ENCODE data around the gene CLTB. TPM values are rescaled to one million over a fixed set of nuclear protein-coding genes. Genes with fewer than 3 reads are reported as not detected.
"Not testable (repeated sequence)": the region's sequence is repeated elsewhere in the genome, so short reads cannot be mapped to it uniquely, and the experiment has no call there.

CLTB gene
- 67.8 and 71.0 TPM in 2 replicates for total RNA-seq

GRCh38 chr5:176415952-176416924 lies at the start of gene CLTB:
CLTB (minus strand) TSS chr5:176416539; CDS start chr5:176416363, 176 bp downstream.
- intact Hi-C loops (cut with micrococcal nuclease): loop anchor here (1.0 kb wide), 9 partner anchors 27 to 231 kb away; partner anchors contain the start of genes FAF2, KIAA1191, RNF44 and TSPAN17

- intact Hi-C loops (cut with micrococcal nuclease): no loop called here
Measured at GRCh38 chr5:176463113-176463764, 46.9 kb upstream of the CLTB start.

GRCh38 chr5:176461349-176461748 lies 45.0 kb upstream of the CLTB start:
- intact Hi-C loops (cut with micrococcal nuclease): no loop called here

GRCh38 chr5:176458904-176459561 lies 42.7 kb upstream of the CLTB start:
- intact Hi-C loops (cut with micrococcal nuclease): no loop called here

- intact Hi-C loops (cut with micrococcal nuclease): no loop called here
Measured at GRCh38 chr5:176454724-176455394, 38.5 kb upstream of the CLTB start.

GRCh38 chr5:176450077-176450476 lies 33.7 kb upstream of the CLTB start:
- intact Hi-C loops (cut with micrococcal nuclease): no loop called here

GRCh38 chr5:176447978-176448608 lies 31.8 kb upstream of the CLTB start, which contains the start of gene FAF2:
FAF2 (plus strand) TSS chr5:176448385; CDS start chr5:176448408, 23 bp downstream.
- intact Hi-C loops (cut with micrococcal nuclease): loop anchor here (1.0 to 5.0 kb wide), 11 partner anchors 12 to 199 kb away; partner anchors contain the start of genes CLTB, HIGD2A, KIAA1191 and NOP16

- intact Hi-C loops (cut with micrococcal nuclease): loop anchor here (5.0 kb wide), 1 partner anchor 40 kb away; no protein-coding TSS in a partner anchor
Measured at GRCh38 chr5:176447591-176447977, 31.2 kb upstream of the CLTB start.

GRCh38 chr5:176446884-176447590 lies 30.7 kb upstream of the CLTB start:
- intact Hi-C loops (cut with micrococcal nuclease): loop anchor here (5.0 kb wide), 1 partner anchor 40 kb away; no protein-coding TSS in a partner anchor

- intact Hi-C loops (cut with micrococcal nuclease): loop anchor here (5.0 kb wide), 1 partner anchor 41 kb away; no protein-coding TSS in a partner anchor
Measured at GRCh38 chr5:176446028-176446665, 29.8 kb upstream of the CLTB start.

GRCh38 chr5:176444742-176445141 lies 28.4 kb upstream of the CLTB start:
- intact Hi-C loops (cut with micrococcal nuclease): loop anchor here (5.0 kb wide), 1 partner anchor 43 kb away; no protein-coding TSS in a partner anchor

GRCh38 chr5:176442911-176443310 lies 26.6 kb upstream of the CLTB start:
- intact Hi-C loops (cut with micrococcal nuclease): not testable (repeated sequence)

GRCh38 chr5:176441921-176442323 lies 25.6 kb upstream of the CLTB start:
- intact Hi-C loops (cut with micrococcal nuclease): no loop called here

- intact Hi-C loops (cut with micrococcal nuclease): no loop called here
Measured at GRCh38 chr5:176440927-176441706, 24.8 kb upstream of the CLTB start.

- intact Hi-C loops (cut with micrococcal nuclease): no loop called here
Measured at GRCh38 chr5:176438959-176439757, 22.8 kb upstream of the CLTB start.

- intact Hi-C loops (cut with micrococcal nuclease): loop anchor here (1.0 kb wide), 1 partner anchor 12 kb away; the partner anchor contains the start of gene FAF2
Measured at GRCh38 chr5:176436656-176437055, 20.3 kb upstream of the CLTB start.

- intact Hi-C loops (cut with micrococcal nuclease): no loop called here
Measured at GRCh38 chr5:176432707-176433106, 16.4 kb upstream of the CLTB start.

Data from T-helper 1 cell treated with Interleukin-12 subunit alpha and Interleukin-12 subunit beta and Interleukin-4 antibody, amounts not matched to agents 30 ng/mL and 1 ng/mL, for 36 hours (primary cell).